B cell (primary cell): Measurements from ENCODE around the gene ACER2. TPM values are rescaled to one million over a fixed set of nuclear protein-coding genes. Genes with fewer than 3 reads are reported as not detected.
"Not testable (repeated sequence)": the region's sequence is repeated elsewhere in the genome, so short reads cannot be mapped to it uniquely, and the experiment has no call there.

Experiments used
- ATAC-seq: fragments of 200-7000 bp; cut with Tn5 transposase; one replicate; pipeline ENCODE4 v1.10.0; 2021; ENCODE audit warnings: low read depth, mild to moderate bottlenecking, moderate number of reproducible peaks, moderate library complexity
- CTCF ChIA-PET: fragments of 350-600 bp; sonication (Branson Sonifier 250); formaldehyde crosslinking; loops from one replicate; lab custom pipeline; 2021; ENCODE audit warnings: antibody characterized with exemption, inconsistent platforms; lab: Charles Lee
- POLR2A ChIA-PET: fragments of 350-600 bp; sonication (Branson Sonifier 250); formaldehyde crosslinking; loops from one replicate; lab custom pipeline; 2021; ENCODE audit warnings: antibody characterized with exemption; lab: Charles Lee
- DNase-seq: peaks from one replicate; pipeline ENCODE4 v3.0.0; 2013
- H2AFZ ChIP-seq: 2 replicates; pipeline ENCODE4 v1.6.1; 2012; ENCODE audit warnings: mild to moderate bottlenecking, low read depth, low read length; ENCODE audit not compliant: insufficient read depth, poor library complexity, severe bottlenecking
- H3K27ac ChIP-seq, 2 donors: 1 replicate in 1 of 2; 2 replicates in 1 of 2; pipeline ENCODE4 v1.5.1; 2012 to 2013; ENCODE audit warnings: low read length in 2 of 2, mild to moderate bottlenecking in 2 of 2, moderate library complexity in 1 of 2
- H3K27me3 ChIP-seq, 4 experiments: fragments of 200-600 bp in 1 of 4; sonication (generic) in 1 of 4; replicated peaks in 1 of 4; 1 replicate in 2 of 4; 2 replicates in 2 of 4; pipeline versions ENCODE4 v1.6.1 to v1.7.0; 2013 to 2016; ENCODE audit warnings: low read length in 3 of 4, mild to moderate bottlenecking in 2 of 4, mixed read lengths in 1 of 4, moderate library complexity in 1 of 4; ENCODE audit not compliant: insufficient read depth in 4 of 4, control insufficient read depth in 3 of 4; ENCODE audit errors: control extremely low read depth in 1 of 4
- H3K36me3 ChIP-seq, 2 experiments: replicated peaks in 1 of 2; 1 replicate in 1 of 2; 2 replicates in 1 of 2; pipeline versions ENCODE4 v1.6.1 to v1.7.1; 2013; ENCODE audit warnings: low read length in 1 of 2; ENCODE audit not compliant: insufficient read depth in 2 of 2, control insufficient read depth in 1 of 2; ENCODE audit errors: control extremely low read depth in 1 of 2, extremely low read depth in 1 of 2
- H3K4me1 ChIP-seq, 2 donors: fragments of 200-600 bp in 1 of 2; sonication (generic) in 1 of 2; 1 replicate in 1 of 2; 2 replicates in 1 of 2; pipeline versions ENCODE4 v1.5.1 to v1.6.1; 2013 to 2017; ENCODE audit warnings: low read length in 2 of 2; ENCODE audit not compliant: control insufficient read depth in 2 of 2, insufficient read depth in 2 of 2
- H3K4me2 ChIP-seq: replicated peaks from 2 replicates; pipeline ENCODE3; 2012; ENCODE audit warnings: mild to moderate bottlenecking, low read depth, low read length; ENCODE audit not compliant: poor library complexity, severe bottlenecking
- H3K4me3 ChIP-seq, 5 experiments: fragments of 200-600 bp in 1 of 5; sonication (generic) in 1 of 5; 1 replicate in 3 of 5; 2 replicates in 2 of 5; pipeline versions ENCODE4 v1.5.1 to v1.7.0; 2011 to 2016; ENCODE audit warnings: low read length in 4 of 5, mild to moderate bottlenecking in 4 of 5, low read depth in 2 of 5, control low read depth in 1 of 5, moderate library complexity in 1 of 5; ENCODE audit not compliant: insufficient read depth in 1 of 5; ENCODE audit errors: control extremely low read depth in 1 of 5, extremely low read depth in 1 of 5
- H3K79me2 ChIP-seq: fragments of 200-600 bp; sonication (generic); one replicate; pipeline ENCODE4 v1.6.0; 2016; ENCODE audit warnings: low read length; ENCODE audit not compliant: control insufficient read depth, insufficient read depth
- H3K9ac ChIP-seq: fragments of 200-600 bp; sonication (generic); 2 replicates; pipeline ENCODE4 v1.6.1; 2017; ENCODE audit warnings: mild to moderate bottlenecking, low read length, moderate library complexity
- H3K9me3 ChIP-seq, 3 donors: one replicate each; pipeline versions ENCODE4 v1.6.1 to v1.7.1; 2013; ENCODE audit warnings: low read length in 2 of 3; ENCODE audit not compliant: control insufficient read depth in 2 of 3, insufficient read depth in 1 of 3; ENCODE audit errors: control extremely low read depth in 1 of 3
- H4K20me1 ChIP-seq: 2 replicates; pipeline ENCODE4 v1.6.0; 2012; ENCODE audit warnings: mild to moderate bottlenecking, low read length; ENCODE audit not compliant: insufficient read depth, control insufficient read depth, poor library complexity, severe bottlenecking
- H3K27ac Mint-ChIP-seq: one replicate; pipeline ENCODE4 v1.8.0; 2021; ENCODE audit warnings: mixed read lengths
- H3K27me3 Mint-ChIP-seq: one replicate; pipeline ENCODE4 v1.8.0; 2021; ENCODE audit warnings: mixed read lengths
- H3K4me1 Mint-ChIP-seq: one replicate; pipeline ENCODE4 v1.8.0; 2021; ENCODE audit warnings: mixed read lengths
- H3K4me3 Mint-ChIP-seq: one replicate; pipeline ENCODE4 v1.8.0; 2021; ENCODE audit warnings: mixed read lengths
- H3K9me3 Mint-ChIP-seq: one replicate; pipeline ENCODE4 v1.8.0; 2022; ENCODE audit warnings: mixed read lengths; ENCODE audit not compliant: insufficient read depth
- EZH2 ChIP-seq: IDR thresholded peaks from 2 replicates; pipeline ENCODE4 v1.6.1; 2012; ENCODE audit warnings: borderline replicate concordance, low read depth, mild to moderate bottlenecking, moderate library complexity, low read length; ENCODE audit not compliant: insufficient read depth, poor library complexity, severe bottlenecking
- WGBS: methylation state at CpG from one replicate; pipeline ENCODE4 v1.1.5; 2013; ENCODE audit warnings: missing lambda C conversion rate; ENCODE audit not compliant: insufficient coverage; 5-methylcytosine and 5-hydroxymethylcytosine counted together
- intact Hi-C: fragments of 100-400 bp; cut with micrococcal nuclease; formaldehyde crosslinking; loops from one replicate; pipeline ENCODE4 v1.10.0; 2022
- polyA plus RNA-seq: library from polyadenylated mRNA; depleted of rRNA; stranded (reverse); fragments of >200 nt; gene quantifications from 2 replicates; pipeline ENCODE4 v1.2.3, GENCODE V29; 2012
- total RNA-seq, 2 donors: library from RNA; stranded (reverse); fragments of 120-200 nt in 1 of 2; gene quantifications; 1 replicate in 1 of 2; 2 replicates in 1 of 2; pipeline versions ENCODE4 v1.2.3 to v1.2.4, GENCODE V29; 2013 to 2022
- TF ChIP-seq, protein P1 (sequence below): fragments of 200-600 bp; IDR thresholded peaks from one replicate; pipeline ENCODE4 v1.8.0; 2022; ENCODE audit warnings: antibody characterized with exemption, mild to moderate bottlenecking

ACER2 gene
- total and polyA plus RNA-seq, 2 donors (not counting 1 experiment from before 2014, with no cell fraction given), result 1.1 to 5.5 TPM

DNA sequence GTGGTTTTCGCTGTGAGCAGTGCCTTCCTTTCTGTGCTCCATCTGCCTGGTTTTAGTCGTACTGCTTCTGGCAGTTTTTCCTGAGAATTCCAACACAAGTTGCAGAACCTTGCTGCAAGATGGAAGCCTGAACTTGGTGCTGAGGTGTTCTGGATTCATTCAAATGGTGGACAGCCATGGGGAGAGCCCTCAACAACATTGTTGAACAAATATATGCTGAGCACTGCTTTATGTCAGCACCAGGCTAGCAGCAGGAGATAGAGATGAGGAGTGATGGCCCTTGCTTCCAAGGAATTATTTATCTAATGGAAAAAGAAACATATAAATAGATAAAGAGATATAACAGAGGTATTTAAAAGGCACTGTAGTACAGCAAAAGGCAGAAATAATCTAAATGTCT is 21.5 kb upstream of the ACER2 start:
- Histone ChIP-seq H3K9ac (no peak overlapping the region), H3K79me2 (no peaks in the 10 kb centered on the region), H2AFZ (no peak overlapping the region), H3K4me2 (no peak overlapping the region), H3K4me3 (no peak overlapping the region), H4K20me1 (no peaks in the 10 kb centered on the region), H3K27me3 (peaks cover 0 to 5% (median 2%) of the 10 kb centered on the region in 4 experiments), H3K4me1 (no peaks in the 10 kb centered on the region), H3K9me3 (no peaks in the 10 kb centered on the region), H3K36me3 (no peaks in the 10 kb centered on the region), H3K27ac (no peak overlapping the region)
- ATAC-seq (no peak), DNase-seq (no peak)
- TF ChIP-seq, protein P1, sequence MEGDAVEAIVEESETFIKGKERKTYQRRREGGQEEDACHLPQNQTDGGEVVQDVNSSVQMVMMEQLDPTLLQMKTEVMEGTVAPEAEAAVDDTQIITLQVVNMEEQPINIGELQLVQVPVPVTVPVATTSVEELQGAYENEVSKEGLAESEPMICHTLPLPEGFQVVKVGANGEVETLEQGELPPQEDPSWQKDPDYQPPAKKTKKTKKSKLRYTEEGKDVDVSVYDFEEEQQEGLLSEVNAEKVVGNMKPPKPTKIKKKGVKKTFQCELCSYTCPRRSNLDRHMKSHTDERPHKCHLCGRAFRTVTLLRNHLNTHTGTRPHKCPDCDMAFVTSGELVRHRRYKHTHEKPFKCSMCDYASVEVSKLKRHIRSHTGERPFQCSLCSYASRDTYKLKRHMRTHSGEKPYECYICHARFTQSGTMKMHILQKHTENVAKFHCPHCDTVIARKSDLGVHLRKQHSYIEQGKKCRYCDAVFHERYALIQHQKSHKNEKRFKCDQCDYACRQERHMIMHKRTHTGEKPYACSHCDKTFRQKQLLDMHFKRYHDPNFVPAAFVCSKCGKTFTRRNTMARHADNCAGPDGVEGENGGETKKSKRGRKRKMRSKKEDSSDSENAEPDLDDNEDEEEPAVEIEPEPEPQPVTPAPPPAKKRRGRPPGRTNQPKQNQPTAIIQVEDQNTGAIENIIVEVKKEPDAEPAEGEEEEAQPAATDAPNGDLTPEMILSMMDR, result no peak
- TF ChIP-seq EZH2, result no peak
- Mint-ChIP-seq H3K4me1 (no peaks in the 10 kb centered on the region), H3K4me3 (no peak overlapping the region), H3K9me3 (no peaks in the 10 kb centered on the region), H3K27ac (no peak overlapping the region), H3K27me3 (peaks cover 12% of the 10 kb centered on the region)
- intact Hi-C loops, result no loop called here
- ChIA-PET POLR2A (no interaction called here), CTCF (no interaction called here)
- WGBS, result 95% methylated on average over 2 of the region's 2 CpGs

GRCh38 chr9:19389539-19389938 is 19.3 kb upstream of the ACER2 start:
- H3K79me2 ChIP-seq, ATAC-seq, H3K9ac ChIP-seq, H3K4me2 ChIP-seq, POLR2A ChIA-PET, H3K4me3 ChIP-seq, H3K9me3 ChIP-seq, H3K9me3 Mint-ChIP-seq, H3K27ac ChIP-seq, intact Hi-C loops, DNase-seq, H3K4me1 Mint-ChIP-seq, H3K4me3 Mint-ChIP-seq, H3K36me3 ChIP-seq, H4K20me1 ChIP-seq, CTCF ChIA-PET, H3K27me3 ChIP-seq, H3K4me1 ChIP-seq, H2AFZ ChIP-seq, H3K27ac Mint-ChIP-seq: not testable (repeated sequence)
- no CpG with 5 or more reads among the region's 4 CpGs for WGBS
- H3K27me3 Mint-ChIP-seq, result peaks cover 12% of the 10 kb centered on the region
